ENCODE measurements around the gene MGAT3.
"Not testable (repeated sequence)": the region's sequence is repeated elsewhere in the genome, so short reads cannot be mapped to it uniquely, and the experiment has no call there.

The MGAT3 gene

GRCh38 chr22:39492186-39492585 is 35.4 kb downstream of the MGAT3 start:
- no peak for DNase-seq

- DNase-seq, result no peak
Measured at GRCh38 chr22:39493759-39494158, 36.9 kb downstream of the MGAT3 start.

GRCh38 chr22:39494471-39495120 is 37.8 kb downstream of the MGAT3 start:
- no peak for DNase-seq

DNA sequence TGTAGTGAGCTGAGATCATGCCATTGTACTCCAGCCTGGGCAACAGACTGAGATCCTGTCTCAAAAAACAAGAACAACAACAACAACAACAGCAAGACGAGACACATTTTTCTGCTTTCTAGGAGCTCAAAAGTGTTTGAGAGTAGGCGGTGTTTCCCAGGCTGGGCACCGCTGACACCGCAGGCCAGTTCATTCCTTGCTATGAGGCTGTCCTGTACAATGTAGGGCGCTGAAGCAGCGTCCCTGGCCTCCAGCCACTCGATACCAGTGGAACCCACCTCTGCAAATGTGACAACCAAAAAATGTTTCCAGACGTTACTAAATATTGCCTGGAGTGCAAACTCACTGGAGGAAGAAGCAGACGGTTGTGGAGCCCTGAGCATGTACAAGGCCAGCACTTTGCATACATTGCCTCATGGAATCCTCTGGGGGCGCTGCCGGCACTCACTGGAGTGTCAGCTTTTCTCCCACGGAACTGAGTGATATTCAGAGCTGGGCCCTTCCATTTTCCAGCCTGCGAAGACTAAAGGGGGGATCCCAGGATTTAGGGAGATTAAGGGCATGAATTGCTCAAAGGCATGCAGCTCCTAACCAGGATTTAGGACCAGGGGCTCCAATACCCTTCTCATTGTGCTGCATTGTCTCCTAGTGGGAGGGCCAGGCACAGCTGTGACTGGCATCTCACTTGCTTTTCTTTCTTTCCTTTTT is 39.5 kb downstream of the MGAT3 start:
- DNase-seq, result peak in 1 of 2 experiments; percentile 55

- DNase-seq, result no peak
Measured at GRCh38 chr22:39497429-39497828, 40.6 kb downstream of the MGAT3 start.

- DNase-seq, result no peak
Measured at GRCh38 chr22:39498368-39498767, 41.6 kb downstream of the MGAT3 start.

GRCh38 chr22:39498802-39499201 is 42.0 kb downstream of the MGAT3 start:
- DNase-seq, result no peak

DNA sequence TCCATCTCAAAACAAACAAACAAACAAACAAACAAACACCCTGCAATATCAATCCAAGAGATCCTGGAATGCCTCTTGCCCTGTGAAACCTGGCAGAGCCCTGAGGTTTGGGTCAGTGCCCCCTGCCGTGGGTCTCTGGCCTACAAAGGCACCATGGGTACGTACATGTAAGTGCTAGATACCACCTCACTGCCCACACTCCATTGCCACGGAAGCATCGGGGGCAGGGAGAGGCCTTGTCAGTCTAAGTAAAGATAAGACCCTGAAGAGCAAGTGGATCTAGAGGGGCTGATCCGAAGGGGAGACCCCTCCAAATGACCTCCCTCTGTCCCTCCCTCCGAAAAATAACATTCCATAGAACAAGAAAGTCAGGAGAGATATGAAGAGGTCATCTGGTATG is 43.3 kb downstream of the MGAT3 start:
- DNase-seq, result no peak

GRCh38 chr22:39501644-39502108 is 44.9 kb downstream of the MGAT3 start:
- no peak for DNase-seq

- DNase-seq, result peak; percentile 86 to 87
Measured at GRCh38 chr22:39502109-39502788, 45.4 kb downstream of the MGAT3 start, which contains the start of gene MIEF1. Gene MIEF1, plus strand, starts transcription at chr22:39502290. Its CDS starts 9,005 bp downstream, at chr22:39511295.

GRCh38 chr22:39502789-39503409 is 46.1 kb downstream of the MGAT3 start:
- no peak for DNase-seq

GRCh38 chr22:39503630-39504029 is 46.8 kb downstream of the MGAT3 start:
- DNase-seq, result no peak

DNA sequence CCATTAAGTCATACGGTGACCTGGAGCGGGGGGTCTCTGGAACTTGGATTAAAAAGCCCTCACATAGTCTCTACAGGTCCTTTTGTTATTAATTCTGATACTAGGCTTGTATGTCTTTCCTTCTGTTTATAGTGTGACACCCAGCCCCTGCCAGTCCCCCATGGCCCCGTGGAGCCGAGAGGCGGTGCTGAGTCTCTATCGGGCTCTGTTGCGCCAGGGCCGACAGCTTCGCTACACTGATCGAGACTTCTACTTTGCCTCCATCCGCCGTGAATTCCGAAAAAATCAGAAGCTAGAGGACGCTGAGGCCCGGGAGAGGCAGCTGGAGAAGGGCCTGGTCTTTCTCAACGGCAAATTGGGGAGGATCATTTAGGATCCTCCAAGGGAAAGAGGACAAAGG is 47.3 kb downstream of the MGAT3 start:
- DNase-seq, result no peak

DNA sequence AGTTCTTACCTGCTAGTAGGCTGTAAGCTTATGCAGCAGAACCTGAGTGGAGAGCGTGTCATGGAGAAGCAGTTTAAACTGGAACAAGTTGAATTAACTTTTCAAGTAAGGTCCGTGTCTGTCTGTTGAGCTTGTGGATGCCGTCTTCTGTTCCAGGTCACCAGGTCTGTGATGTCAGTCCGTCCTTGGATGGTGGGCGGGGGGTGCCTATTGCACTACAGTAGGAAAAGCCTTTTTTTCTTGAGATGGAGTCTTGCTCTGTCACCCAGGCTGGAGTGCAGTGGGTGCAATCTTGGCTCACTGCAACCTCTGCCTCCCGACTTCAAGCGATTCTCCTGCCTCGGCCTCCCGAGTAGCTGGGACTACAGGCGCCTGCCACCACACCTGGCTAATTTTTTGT is 50.2 kb downstream of the MGAT3 start:
- not testable (repeated sequence) for DNase-seq

DNA sequence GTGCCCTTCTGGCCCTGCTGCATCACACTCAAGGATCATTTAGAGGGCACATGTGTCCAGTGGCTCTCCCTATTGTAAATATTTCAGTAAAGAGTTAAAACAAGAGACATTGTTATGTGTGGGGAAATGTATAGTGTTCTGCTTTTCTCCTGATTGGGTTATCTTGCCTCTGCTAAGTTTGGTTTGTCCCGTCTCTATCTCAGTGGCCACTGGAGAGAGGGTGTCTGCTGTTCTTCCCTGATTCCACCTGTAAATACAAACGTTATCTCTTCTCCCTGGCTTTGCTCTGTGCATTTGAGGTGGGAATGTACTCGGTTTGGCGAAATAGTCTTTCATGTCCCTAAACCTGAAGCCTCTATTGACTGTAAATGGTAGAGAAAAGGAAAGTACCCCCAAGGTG is 51.6 kb downstream of the MGAT3 start:
- DNase-seq, result no peak

GRCh38 chr22:39510529-39511149 is 53.8 kb downstream of the MGAT3 start:
- DNase-seq, result no peak

- DNase-seq, result no peak
Measured at GRCh38 chr22:39511226-39511625, 54.4 kb downstream of the MGAT3 start.

GRCh38 chr22:39512026-39512425 is 55.2 kb downstream of the MGAT3 start:
- no peak for DNase-seq

DNA sequence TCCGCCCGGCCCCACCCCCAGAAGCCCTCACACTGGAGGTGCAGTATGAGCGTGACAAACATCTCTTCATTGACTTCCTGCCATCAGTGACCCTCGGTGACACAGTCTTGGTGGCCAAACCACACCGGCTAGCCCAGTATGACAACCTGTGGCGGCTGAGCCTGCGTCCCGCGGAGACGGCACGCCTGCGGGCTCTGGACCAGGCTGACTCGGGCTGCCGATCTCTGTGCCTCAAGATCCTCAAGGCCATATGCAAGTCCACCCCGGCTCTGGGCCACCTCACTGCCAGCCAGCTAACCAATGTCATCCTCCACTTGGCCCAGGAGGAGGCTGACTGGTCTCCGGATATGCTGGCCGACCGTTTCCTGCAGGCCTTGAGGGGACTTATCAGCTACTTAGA is 57.0 kb downstream of the MGAT3 start:
- DNase-seq, result no peak

- peak in 1 of 2 experiments; percentile 23 for DNase-seq
Measured at GRCh38 chr22:39514373-39514973, 57.7 kb downstream of the MGAT3 start.

GRCh38 chr22:39515266-39516050 is 58.6 kb downstream of the MGAT3 start:
- DNase-seq, result no peak

GRCh38 chr22:39517470-39517869 is 60.7 kb downstream of the MGAT3 start:
- no peak for DNase-seq
